Liver (tissue), 9 donors: Measurements from ENCODE around the gene OSBPL9. TPM values are rescaled to one million over a fixed set of nuclear protein-coding genes. Genes with fewer than 3 reads are reported as not detected.

Experiments
- DNase-seq: peaks from one replicate; pipeline ENCODE4 v3.0.0-alpha.2; 2017; ENCODE audit warnings: low spot score
- H3K27ac ChIP-seq, 2 donors: one replicate each; pipeline ENCODE4 v1.7.0; 2013; ENCODE audit warnings: inconsistent platforms in 2 of 2, low read length in 2 of 2, control low read depth in 1 of 2, low read depth in 1 of 2, mild to moderate bottlenecking in 1 of 2
- H3K27me3 ChIP-seq, 4 donors: one replicate each; pipeline versions ENCODE4 v1.6.1 to v1.7.0; 2013; ENCODE audit warnings: low read length in 3 of 4, inconsistent platforms in 1 of 4, mild to moderate bottlenecking in 1 of 4, moderate library complexity in 1 of 4; ENCODE audit not compliant: control insufficient read depth in 4 of 4, insufficient read depth in 4 of 4
- H3K36me3 ChIP-seq, 4 donors: one replicate each; pipeline versions ENCODE4 v1.6.1 to v1.7.0; 2013; ENCODE audit warnings: low read length in 3 of 4, mild to moderate bottlenecking in 3 of 4, low read depth in 1 of 4, moderate library complexity in 1 of 4; ENCODE audit not compliant: control insufficient read depth in 4 of 4, insufficient read depth in 3 of 4
- H3K4me1 ChIP-seq, 4 donors: one replicate each; pipeline versions ENCODE4 v1.6.1 to v1.7.0; 2013; ENCODE audit warnings: low read length in 3 of 4, mild to moderate bottlenecking in 3 of 4, moderate library complexity in 1 of 4; ENCODE audit not compliant: control insufficient read depth in 4 of 4, insufficient read depth in 4 of 4
- H3K4me3 ChIP-seq, 3 donors: one replicate each; pipeline versions ENCODE4 v1.6.1 to v1.7.0; 2013; ENCODE audit warnings: low read length in 3 of 3, control low read depth in 1 of 3, low read depth in 1 of 3, mild to moderate bottlenecking in 1 of 3
- H3K9ac ChIP-seq, 2 donors: one replicate each; pipeline ENCODE4 v1.7.0; 2013; ENCODE audit warnings: low read length in 2 of 2, mild to moderate bottlenecking in 2 of 2, moderate library complexity in 2 of 2, control low read depth in 1 of 2, low read depth in 1 of 2
- H3K9me3 ChIP-seq, 4 donors: one replicate each; pipeline versions ENCODE4 v1.6.1 to v1.7.0; 2013; ENCODE audit warnings: low read length in 3 of 4; ENCODE audit not compliant: control insufficient read depth in 4 of 4
- EGR1 ChIP-seq, 2 donors: IDR thresholded peaks; 2 replicates each; pipeline ENCODE4 v1.6.1; 2016 to 2018; ENCODE audit warnings: antibody characterized with exemption in 2 of 2, low read depth in 2 of 2
- FOXA1 ChIP-seq: IDR thresholded peaks from 2 replicates; pipeline ENCODE4 v1.6.1; 2016; ENCODE audit warnings: antibody characterized with exemption
- GABPA ChIP-seq, 2 donors: IDR thresholded peaks in 1 of 2; conservative IDR thresholded peaks in 1 of 2; 2 replicates each; pipeline ENCODE4 v1.6.1; 2016; ENCODE audit warnings: antibody characterized with exemption in 2 of 2, mild to moderate bottlenecking in 1 of 2, moderate library complexity in 1 of 2
- HNF4A ChIP-seq, 2 donors: conservative IDR thresholded peaks; 2 replicates each; pipeline ENCODE4 v1.6.1; 2016; ENCODE audit warnings: antibody characterized with exemption in 2 of 2, mild to moderate bottlenecking in 2 of 2
- HNF4G ChIP-seq: IDR thresholded peaks from 2 replicates; pipeline ENCODE4 v1.6.1; 2016; ENCODE audit warnings: antibody characterized with exemption
- JUND ChIP-seq, 2 donors: IDR thresholded peaks; 2 replicates each; pipeline ENCODE4 v1.6.1; 2016; ENCODE audit warnings: antibody characterized with exemption in 2 of 2
- NR2F2 ChIP-seq: IDR thresholded peaks from 2 replicates; pipeline ENCODE4 v1.6.1; 2016; ENCODE audit warnings: antibody characterized with exemption
- RXRA ChIP-seq, 2 donors: IDR thresholded peaks; 2 replicates each; pipeline ENCODE4 v1.6.1; 2017 to 2018; ENCODE audit warnings: antibody characterized with exemption in 2 of 2, mild to moderate bottlenecking in 1 of 2
- TAF1 ChIP-seq: conservative IDR thresholded peaks from 2 replicates; pipeline ENCODE4 v1.6.1; 2016; ENCODE audit warnings: antibody characterized with exemption, mild to moderate bottlenecking
- WGBS: extraction: QIAGEN DNeasy Blood & Tissue Kit; methylation state at CpG from one replicate; pipeline ENCODE4 v1.1.7; 2013; 5-methylcytosine and 5-hydroxymethylcytosine counted together
- polyA plus RNA-seq, 2 donors: library from polyadenylated mRNA; stranded (reverse) in 1 of 2; unstranded in 1 of 2; fragments of 200-250 nt in 1 of 2; fragments of >200 nt in 1 of 2; fragmentation: Nextera tagmentation in 1 of 2; extraction: Ambion mirVana in 1 of 2; gene quantifications; one replicate each; pipeline versions ENCODE4 v1.2.1 to v1.2.3, GENCODE V29; 2013 to 2015
- total RNA-seq, 2 donors: library from RNA; depleted of rRNA; stranded (reverse); fragments of >200 nt; gene quantifications; one replicate each; pipeline ENCODE4 v1.2.3, GENCODE V29; 2014
- TF ChIP-seq, protein P1 (sequence below): fragments of 150-350 bp; IDR thresholded peaks from 2 replicates; pipeline ENCODE4 v1.5.1; 2017; ENCODE audit warnings: improper control_type of control experiment, low read depth, low read length; ENCODE audit not compliant: missing input control
- TF ChIP-seq, protein P2 (sequence below): IDR thresholded peaks from 2 replicates; pipeline ENCODE4 v1.6.1; 2016; ENCODE audit warnings: antibody characterized with exemption, mild to moderate bottlenecking
- TF ChIP-seq, protein P3 (sequence below): IDR thresholded peaks from 2 replicates; pipeline ENCODE4 v1.6.1; 2016; ENCODE audit warnings: antibody characterized with exemption
- TF ChIP-seq, protein P4 (sequence below): IDR thresholded peaks from 2 replicates; pipeline ENCODE4 v1.6.1; 2016; ENCODE audit warnings: antibody characterized with exemption
- donor health status: healthy.
- donor health status: healthy.
- donor health status: healthy.
- donor health status: healthy.
- donor health status: healthy.

OSBPL9 gene
- total and polyA plus RNA-seq, 4 donors, result 52.1 to 129 (median 60.4) TPM

DNA sequence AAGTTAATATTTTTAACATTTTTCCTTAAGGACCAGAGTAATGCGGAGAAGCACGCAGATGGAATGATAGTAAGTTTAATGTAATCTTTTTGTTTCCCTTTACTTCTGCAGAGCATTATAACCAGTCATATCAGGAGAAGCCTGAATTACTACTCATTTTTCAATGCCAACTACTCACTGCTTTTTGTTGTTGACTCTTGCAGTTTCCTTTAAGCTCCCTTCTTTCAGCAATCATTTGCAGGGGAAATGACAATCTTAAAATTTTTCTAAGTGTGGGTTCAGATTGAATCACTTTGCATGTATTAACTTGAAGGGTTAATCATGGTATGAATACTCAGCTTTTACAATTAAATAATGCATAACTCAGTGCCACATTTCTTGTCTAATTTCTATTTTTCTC is 139.4 kb downstream of the OSBPL9 start:
- no peaks in the 10 kb centered on the region for H3K9me3 ChIP-seq
- peaks cover 2 to 28% (median 23%) of the 10 kb centered on the region in 4 donors for H3K36me3 ChIP-seq
- no peak for DNase-seq
- TF ChIP-seq, protein P1, sequence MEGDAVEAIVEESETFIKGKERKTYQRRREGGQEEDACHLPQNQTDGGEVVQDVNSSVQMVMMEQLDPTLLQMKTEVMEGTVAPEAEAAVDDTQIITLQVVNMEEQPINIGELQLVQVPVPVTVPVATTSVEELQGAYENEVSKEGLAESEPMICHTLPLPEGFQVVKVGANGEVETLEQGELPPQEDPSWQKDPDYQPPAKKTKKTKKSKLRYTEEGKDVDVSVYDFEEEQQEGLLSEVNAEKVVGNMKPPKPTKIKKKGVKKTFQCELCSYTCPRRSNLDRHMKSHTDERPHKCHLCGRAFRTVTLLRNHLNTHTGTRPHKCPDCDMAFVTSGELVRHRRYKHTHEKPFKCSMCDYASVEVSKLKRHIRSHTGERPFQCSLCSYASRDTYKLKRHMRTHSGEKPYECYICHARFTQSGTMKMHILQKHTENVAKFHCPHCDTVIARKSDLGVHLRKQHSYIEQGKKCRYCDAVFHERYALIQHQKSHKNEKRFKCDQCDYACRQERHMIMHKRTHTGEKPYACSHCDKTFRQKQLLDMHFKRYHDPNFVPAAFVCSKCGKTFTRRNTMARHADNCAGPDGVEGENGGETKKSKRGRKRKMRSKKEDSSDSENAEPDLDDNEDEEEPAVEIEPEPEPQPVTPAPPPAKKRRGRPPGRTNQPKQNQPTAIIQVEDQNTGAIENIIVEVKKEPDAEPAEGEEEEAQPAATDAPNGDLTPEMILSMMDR, result no peak
- no peak for TF ChIP-seq JUND (IDR thresholded peaks at IDR 0.05)
- no peak for TF ChIP-seq NR2F2
- no peak overlapping the region for H3K4me3 ChIP-seq
- H3K27ac ChIP-seq, result no peak overlapping the region
- H3K4me1 ChIP-seq, result no peaks in the 10 kb centered on the region
- 96% methylated on average over 2 of the region's 2 CpGs for WGBS
- no peak overlapping the region for H3K9ac ChIP-seq
- H3K27me3 ChIP-seq, result no peaks in the 10 kb centered on the region

DNA sequence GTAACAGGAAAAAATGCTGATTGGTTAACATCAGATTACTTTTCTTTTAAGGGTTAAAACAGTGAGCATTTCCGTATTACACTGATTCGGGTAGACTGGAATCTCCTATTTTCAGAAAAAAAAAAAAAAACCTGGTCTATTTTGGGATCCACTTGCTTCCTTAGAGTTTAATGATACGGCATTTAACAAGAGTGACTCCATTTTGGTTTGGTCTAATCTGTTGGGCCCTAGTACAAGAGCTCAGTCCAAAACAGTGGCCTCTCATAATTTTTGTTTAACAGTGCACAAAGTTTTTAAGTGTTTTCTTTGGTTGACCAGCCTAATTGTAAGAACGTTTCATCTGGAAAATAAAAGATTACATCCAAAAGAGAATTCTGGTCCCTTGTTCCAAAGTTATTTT is 141.4 kb downstream of the OSBPL9 start:
- WGBS, result 88% methylated on average over 4 of the region's 4 CpGs

More for the DNA sequence above, 141.4 kb downstream of the OSBPL9 start:
- H3K27me3 ChIP-seq, result no peaks in the 10 kb centered on the region
- H3K9me3 ChIP-seq, result no peaks in the 10 kb centered on the region
- H3K4me1 ChIP-seq, result no peaks in the 10 kb centered on the region
- DNase-seq, result no peak
- H3K4me3 ChIP-seq, result no peak overlapping the region
- peaks cover 2 to 32% (median 13%) of the 10 kb centered on the region in 4 donors for H3K36me3 ChIP-seq
- no peak overlapping the region for H3K9ac ChIP-seq
- H3K27ac ChIP-seq, result no peak overlapping the region
- no peak for TF ChIP-seq EGR1 (IDR thresholded peaks at IDR 0.05; ENCODE audit: low read depth in 2 of 2)
- TF ChIP-seq, protein P2, sequence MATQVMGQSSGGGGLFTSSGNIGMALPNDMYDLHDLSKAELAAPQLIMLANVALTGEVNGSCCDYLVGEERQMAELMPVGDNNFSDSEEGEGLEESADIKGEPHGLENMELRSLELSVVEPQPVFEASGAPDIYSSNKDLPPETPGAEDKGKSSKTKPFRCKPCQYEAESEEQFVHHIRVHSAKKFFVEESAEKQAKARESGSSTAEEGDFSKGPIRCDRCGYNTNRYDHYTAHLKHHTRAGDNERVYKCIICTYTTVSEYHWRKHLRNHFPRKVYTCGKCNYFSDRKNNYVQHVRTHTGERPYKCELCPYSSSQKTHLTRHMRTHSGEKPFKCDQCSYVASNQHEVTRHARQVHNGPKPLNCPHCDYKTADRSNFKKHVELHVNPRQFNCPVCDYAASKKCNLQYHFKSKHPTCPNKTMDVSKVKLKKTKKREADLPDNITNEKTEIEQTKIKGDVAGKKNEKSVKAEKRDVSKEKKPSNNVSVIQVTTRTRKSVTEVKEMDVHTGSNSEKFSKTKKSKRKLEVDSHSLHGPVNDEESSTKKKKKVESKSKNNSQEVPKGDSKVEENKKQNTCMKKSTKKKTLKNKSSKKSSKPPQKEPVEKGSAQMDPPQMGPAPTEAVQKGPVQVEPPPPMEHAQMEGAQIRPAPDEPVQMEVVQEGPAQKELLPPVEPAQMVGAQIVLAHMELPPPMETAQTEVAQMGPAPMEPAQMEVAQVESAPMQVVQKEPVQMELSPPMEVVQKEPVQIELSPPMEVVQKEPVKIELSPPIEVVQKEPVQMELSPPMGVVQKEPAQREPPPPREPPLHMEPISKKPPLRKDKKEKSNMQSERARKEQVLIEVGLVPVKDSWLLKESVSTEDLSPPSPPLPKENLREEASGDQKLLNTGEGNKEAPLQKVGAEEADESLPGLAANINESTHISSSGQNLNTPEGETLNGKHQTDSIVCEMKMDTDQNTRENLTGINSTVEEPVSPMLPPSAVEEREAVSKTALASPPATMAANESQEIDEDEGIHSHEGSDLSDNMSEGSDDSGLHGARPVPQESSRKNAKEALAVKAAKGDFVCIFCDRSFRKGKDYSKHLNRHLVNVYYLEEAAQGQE, result no peak
- TF ChIP-seq GABPA (IDR thresholded peaks at IDR 0.05 in 1 of 2, conservative IDR thresholded peaks at IDR 0.05 in 1 of 2), result no peak
- TF ChIP-seq, protein P3, sequence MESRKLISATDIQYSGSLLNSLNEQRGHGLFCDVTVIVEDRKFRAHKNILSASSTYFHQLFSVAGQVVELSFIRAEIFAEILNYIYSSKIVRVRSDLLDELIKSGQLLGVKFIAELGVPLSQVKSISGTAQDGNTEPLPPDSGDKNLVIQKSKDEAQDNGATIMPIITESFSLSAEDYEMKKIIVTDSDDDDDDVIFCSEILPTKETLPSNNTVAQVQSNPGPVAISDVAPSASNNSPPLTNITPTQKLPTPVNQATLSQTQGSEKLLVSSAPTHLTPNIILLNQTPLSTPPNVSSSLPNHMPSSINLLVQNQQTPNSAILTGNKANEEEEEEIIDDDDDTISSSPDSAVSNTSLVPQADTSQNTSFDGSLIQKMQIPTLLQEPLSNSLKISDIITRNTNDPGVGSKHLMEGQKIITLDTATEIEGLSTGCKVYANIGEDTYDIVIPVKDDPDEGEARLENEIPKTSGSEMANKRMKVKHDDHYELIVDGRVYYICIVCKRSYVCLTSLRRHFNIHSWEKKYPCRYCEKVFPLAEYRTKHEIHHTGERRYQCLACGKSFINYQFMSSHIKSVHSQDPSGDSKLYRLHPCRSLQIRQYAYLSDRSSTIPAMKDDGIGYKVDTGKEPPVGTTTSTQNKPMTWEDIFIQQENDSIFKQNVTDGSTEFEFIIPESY, result no peak
- TF ChIP-seq, protein P1, result no peak
- TF ChIP-seq FOXA1, result no peak
- no peak for TF ChIP-seq NR2F2
- TF ChIP-seq, protein P4, sequence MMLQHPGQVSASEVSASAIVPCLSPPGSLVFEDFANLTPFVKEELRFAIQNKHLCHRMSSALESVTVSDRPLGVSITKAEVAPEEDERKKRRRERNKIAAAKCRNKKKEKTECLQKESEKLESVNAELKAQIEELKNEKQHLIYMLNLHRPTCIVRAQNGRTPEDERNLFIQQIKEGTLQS, result no peak
- TF ChIP-seq TAF1, result no peak
- no peak for TF ChIP-seq JUND (IDR thresholded peaks at IDR 0.05)
- no peak for TF ChIP-seq HNF4A (conservative IDR thresholded peaks at IDR 0.05)
- TF ChIP-seq RXRA (IDR thresholded peaks at IDR 0.05), result no peak
- TF ChIP-seq HNF4G, result no peak
